ENCODE measurements around the gene PSTPIP2. TPM values are rescaled to one million over a fixed set of nuclear protein-coding genes. Genes with fewer than 3 reads are reported as not detected.
A peak's percentile ranks its signal among the peaks of the same experiment; 100 is the strongest.

The PSTPIP2 gene
- total RNA-seq, 2 experiments from 2014 or later, result 17.8 TPM

GRCh38 chr18:46046126-46046525 is 25.9 kb downstream of the PSTPIP2 start:
- H3K4me1 Mint-ChIP-seq (ENCODE audit: low read depth), result peaks cover 22% of the 10 kb centered on the region
- CTCF ChIA-PET, result interaction anchor here (0.7 to 1.2 kb wide), 2 partner anchors 9 to 37 kb away, joined by 3 read pairs; no protein-coding TSS in a partner anchor
- no peak overlapping the region for H3K27ac Mint-ChIP-seq
- H3K36me3 Mint-ChIP-seq (ENCODE audit: low read depth), result peaks cover 1% of the 10 kb centered on the region
- DNase-seq (no peak), ATAC-seq (no peak)
- intact Hi-C loops (cut with micrococcal nuclease), result no loop called here
- no peaks in the 10 kb centered on the region for H3K27me3 Mint-ChIP-seq
- no peak overlapping the region for H3K4me3 Mint-ChIP-seq
- no peak for TF ChIP-seq CTCF (IDR thresholded peaks at IDR 0.05)
- H3K9me3 Mint-ChIP-seq, result no peaks in the 10 kb centered on the region
- POLR2A ChIA-PET, result interaction anchor here (1.5 kb wide), 1 partner anchor 17 kb away, joined by 4 read pairs; no protein-coding TSS in a partner anchor

- DNase-seq (peak; percentile 64), ATAC-seq (peak; percentile 83)
- Mint-ChIP-seq H3K4me3 (peak overlapping the region; percentile 21), H3K27ac (peak overlapping the region; percentile 40), H3K36me3 (ENCODE audit: low read depth) (peaks cover 11% of the 10 kb centered on the region), H3K27me3 (no peaks in the 10 kb centered on the region), H3K9me3 (no peaks in the 10 kb centered on the region), H3K4me1 (ENCODE audit: low read depth) (peaks cover 39% of the 10 kb centered on the region)
- intact Hi-C loops (cut with micrococcal nuclease), result no loop called here
- no peak for TF ChIP-seq CTCF (IDR thresholded peaks at IDR 0.05)
- CTCF ChIA-PET, result interaction anchor here (0.8 to 3.4 kb wide), 2 partner anchors 15 to 31 kb away, joined by 3 to 13 read pairs; no protein-coding TSS in a partner anchor
- POLR2A ChIA-PET, result interaction anchor here (0.9 kb wide), 1 partner anchor 19 kb away, joined by 4 read pairs; no protein-coding TSS in a partner anchor
These were observed 29.4 kb downstream of the PSTPIP2 start for GRCh38 chr18:46042571-46043123.

GRCh38 chr18:46040747-46041104 is 31.3 kb downstream of the PSTPIP2 start:
- CTCF ChIA-PET, result interaction anchor here (3.4 kb wide), 1 partner anchor 33 kb away, joined by 13 read pairs; no protein-coding TSS in a partner anchor
- intact Hi-C loops (cut with micrococcal nuclease), result no loop called here
- Mint-ChIP-seq H3K9me3 (no peaks in the 10 kb centered on the region), H3K36me3 (ENCODE audit: low read depth) (peaks cover 11% of the 10 kb centered on the region), H3K27me3 (no peaks in the 10 kb centered on the region), H3K27ac (peak overlapping the region; percentile 12), H3K4me3 (no peak overlapping the region), H3K4me1 (ENCODE audit: low read depth) (peaks cover 39% of the 10 kb centered on the region)
- POLR2A ChIA-PET, result interaction anchor here (1.1 kb wide), 1 partner anchor 15 kb away, joined by 4 read pairs; no protein-coding TSS in a partner anchor
- TF ChIP-seq CTCF (IDR thresholded peaks at IDR 0.05), result no peak
- no peak for DNase-seq
- peak; percentile 52 for ATAC-seq

- Mint-ChIP-seq H3K9me3 (no peaks in the 10 kb centered on the region), H3K4me3 (no peak overlapping the region), H3K27ac (peak overlapping the region; percentile 12), H3K27me3 (no peaks in the 10 kb centered on the region), H3K36me3 (ENCODE audit: low read depth) (peaks cover 11% of the 10 kb centered on the region), H3K4me1 (ENCODE audit: low read depth) (peaks cover 39% of the 10 kb centered on the region)
- CTCF ChIA-PET, result interaction anchor here (3.4 kb wide), 1 partner anchor 33 kb away, joined by 13 read pairs; no protein-coding TSS in a partner anchor
- POLR2A ChIA-PET, result interaction anchor here (1.1 kb wide), 1 partner anchor 15 kb away, joined by 4 read pairs; no protein-coding TSS in a partner anchor
- intact Hi-C loops (cut with micrococcal nuclease), result no loop called here
- DNase-seq (no peak), ATAC-seq (no peak)
- TF ChIP-seq CTCF (IDR thresholded peaks at IDR 0.05), result no peak
These were observed 31.9 kb downstream of the PSTPIP2 start for GRCh38 chr18:46040033-46040746.
